MM.1S (cell line): Measurements from ENCODE around the gene CKMT2.
"Not testable (repeated sequence)": the region's sequence is repeated elsewhere in the genome, so short reads cannot be mapped to it uniquely, and the experiment has no call there.

ENCODE experiments used
- DNase-seq: peaks from one replicate; pipeline ENCODE4 v3.0.0-alpha.2; 2015
- H2AFZ ChIP-seq: fragments of 300-600 bp; sonication (generic); 2 replicates; pipeline ENCODE4 v1.6.0; 2016; ENCODE audit warnings: antibody characterized with exemption, low read length
- H3F3A ChIP-seq: fragments of 300-600 bp; sonication (generic); 2 replicates; pipeline ENCODE4 v1.6.1; 2016; ENCODE audit warnings: mild to moderate bottlenecking, antibody characterized with exemption, low read length, moderate library complexity, mixed read lengths; ENCODE audit not compliant: insufficient read depth
- H3K27ac ChIP-seq: fragments of 300-600 bp; sonication (generic); 2 replicates; pipeline ENCODE4 v1.5.1; 2016; ENCODE audit warnings: mild to moderate bottlenecking, low read length
- H3K27me3 ChIP-seq: fragments of 300-600 bp; sonication (generic); replicated peaks from 2 replicates; pipeline ENCODE4 v1.6.0; 2016; ENCODE audit warnings: low read length; ENCODE audit not compliant: insufficient read depth
- H3K36me3 ChIP-seq: fragments of 300-600 bp; sonication (generic); replicated peaks from 2 replicates; pipeline ENCODE4 v1.6.1; 2016; ENCODE audit warnings: mild to moderate bottlenecking, low read length, mixed read lengths; ENCODE audit not compliant: insufficient read depth
- H3K4me1 ChIP-seq: fragments of 300-600 bp; sonication (generic); 2 replicates; pipeline ENCODE4 v1.6.1; 2016; ENCODE audit warnings: low read length, mixed read lengths
- H3K4me2 ChIP-seq: fragments of 300-600 bp; sonication (generic); 2 replicates; pipeline ENCODE4 v1.6.0; 2016; ENCODE audit warnings: low read depth, low read length
- H3K4me3 ChIP-seq: fragments of 300-600 bp; sonication (generic); 2 replicates; pipeline ENCODE4 v1.5.1; 2016; ENCODE audit warnings: low read length, mixed read lengths
- H3K79me2 ChIP-seq: fragments of 300-600 bp; sonication (generic); 2 replicates; pipeline ENCODE4 v1.6.1; 2016; ENCODE audit warnings: mixed run types, low read length, mixed read lengths
- H3K9ac ChIP-seq: fragments of 300-600 bp; sonication (generic); 2 replicates; pipeline ENCODE4 v1.6.1; 2016; ENCODE audit warnings: low read length, mixed read lengths
- H3K9me2 ChIP-seq: fragments of 300-600 bp; sonication (generic); replicated peaks from 2 replicates; pipeline ENCODE4 v1.6.1; 2016; ENCODE audit warnings: mild to moderate bottlenecking, low read length, mixed read lengths; ENCODE audit not compliant: insufficient read depth
- H3K9me3 ChIP-seq: fragments of 300-600 bp; sonication (generic); replicated peaks from 2 replicates; pipeline ENCODE4 v1.6.1; 2016; ENCODE audit warnings: mild to moderate bottlenecking, low read length, mixed read lengths; ENCODE audit not compliant: insufficient read depth
- H4K20me1 ChIP-seq: fragments of 300-600 bp; sonication (generic); 2 replicates; pipeline ENCODE4 v1.6.1; 2016; ENCODE audit warnings: mild to moderate bottlenecking, low read length, moderate library complexity, mixed read lengths; ENCODE audit not compliant: insufficient read depth
- EZH2 ChIP-seq: fragments of 300-600 bp; sonication (generic); optimal IDR thresholded peaks from 2 replicates; pipeline ENCODE3; 2017; ENCODE audit warnings: low read depth, mild to moderate bottlenecking, antibody characterized with exemption, low read length, mixed read lengths
- EZH2phosphoT487 ChIP-seq: fragments of 300-600 bp; sonication (generic); IDR thresholded peaks from 2 replicates; pipeline ENCODE4 v1.6.1; 2018; ENCODE audit warnings: antibody characterized with exemption, low read length
- TF ChIP-seq, protein P1 (sequence below): fragments of 300-600 bp; sonication (generic); IDR thresholded peaks from 2 replicates; pipeline ENCODE4 v1.5.1; 2016; ENCODE audit warnings: antibody characterized with exemption, low read length, mixed read lengths

The CKMT2 gene

DNA sequence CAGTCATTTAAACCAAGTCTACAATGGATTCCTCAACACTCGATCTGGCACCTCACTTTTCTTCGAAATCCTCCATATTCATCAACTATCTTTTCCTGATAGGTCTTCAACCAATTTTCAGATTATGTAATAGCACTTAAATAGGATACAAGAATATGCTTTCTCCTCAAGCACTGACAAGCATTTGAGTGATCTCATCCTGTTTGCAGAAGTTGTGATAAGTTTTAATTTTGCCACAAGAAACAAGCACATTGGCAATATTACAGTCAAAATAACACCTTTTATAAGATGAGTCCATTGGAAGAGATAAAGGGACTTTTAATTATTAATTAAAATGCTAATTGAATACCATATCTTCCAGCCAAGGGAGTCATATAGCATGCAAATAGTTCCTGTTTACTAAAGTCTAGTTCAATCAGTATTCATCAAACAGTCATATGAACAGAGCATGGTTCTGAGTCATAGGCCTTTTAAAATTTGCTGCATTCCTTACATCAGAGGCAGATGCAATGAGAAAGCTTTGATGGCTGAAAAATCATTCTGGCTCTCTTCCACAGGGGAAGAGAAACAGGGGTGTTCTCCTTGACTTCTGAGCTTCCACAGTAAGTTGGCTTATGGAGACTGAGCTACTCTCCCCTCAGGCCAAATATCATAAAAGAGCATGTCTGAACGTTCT lies 35.5 kb downstream of the CKMT2 start:
- Histone ChIP-seq H3K4me3 (no peak overlapping the region), H3K9me2 (no peaks in the 10 kb centered on the region), H3K9ac (no peak overlapping the region), H3K27ac (no peak overlapping the region), H3K36me3 (no peaks in the 10 kb centered on the region), H4K20me1 (no peaks in the 10 kb centered on the region), H3F3A (no peaks in the 10 kb centered on the region), H3K4me1 (no peaks in the 10 kb centered on the region), H3K9me3 (no peaks in the 10 kb centered on the region), H3K4me2 (no peak overlapping the region), H3K79me2 (peaks cover 5% of the 10 kb centered on the region; the same call in 1 of the 2 replicates), H2AFZ (no peak overlapping the region), H3K27me3 (no peaks in the 10 kb centered on the region)
- DNase-seq: no peak
- TF ChIP-seq, protein P1, sequence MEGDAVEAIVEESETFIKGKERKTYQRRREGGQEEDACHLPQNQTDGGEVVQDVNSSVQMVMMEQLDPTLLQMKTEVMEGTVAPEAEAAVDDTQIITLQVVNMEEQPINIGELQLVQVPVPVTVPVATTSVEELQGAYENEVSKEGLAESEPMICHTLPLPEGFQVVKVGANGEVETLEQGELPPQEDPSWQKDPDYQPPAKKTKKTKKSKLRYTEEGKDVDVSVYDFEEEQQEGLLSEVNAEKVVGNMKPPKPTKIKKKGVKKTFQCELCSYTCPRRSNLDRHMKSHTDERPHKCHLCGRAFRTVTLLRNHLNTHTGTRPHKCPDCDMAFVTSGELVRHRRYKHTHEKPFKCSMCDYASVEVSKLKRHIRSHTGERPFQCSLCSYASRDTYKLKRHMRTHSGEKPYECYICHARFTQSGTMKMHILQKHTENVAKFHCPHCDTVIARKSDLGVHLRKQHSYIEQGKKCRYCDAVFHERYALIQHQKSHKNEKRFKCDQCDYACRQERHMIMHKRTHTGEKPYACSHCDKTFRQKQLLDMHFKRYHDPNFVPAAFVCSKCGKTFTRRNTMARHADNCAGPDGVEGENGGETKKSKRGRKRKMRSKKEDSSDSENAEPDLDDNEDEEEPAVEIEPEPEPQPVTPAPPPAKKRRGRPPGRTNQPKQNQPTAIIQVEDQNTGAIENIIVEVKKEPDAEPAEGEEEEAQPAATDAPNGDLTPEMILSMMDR: no peak
- TF ChIP-seq EZH2 (no peak), EZH2phosphoT487 (no peak)

DNA sequence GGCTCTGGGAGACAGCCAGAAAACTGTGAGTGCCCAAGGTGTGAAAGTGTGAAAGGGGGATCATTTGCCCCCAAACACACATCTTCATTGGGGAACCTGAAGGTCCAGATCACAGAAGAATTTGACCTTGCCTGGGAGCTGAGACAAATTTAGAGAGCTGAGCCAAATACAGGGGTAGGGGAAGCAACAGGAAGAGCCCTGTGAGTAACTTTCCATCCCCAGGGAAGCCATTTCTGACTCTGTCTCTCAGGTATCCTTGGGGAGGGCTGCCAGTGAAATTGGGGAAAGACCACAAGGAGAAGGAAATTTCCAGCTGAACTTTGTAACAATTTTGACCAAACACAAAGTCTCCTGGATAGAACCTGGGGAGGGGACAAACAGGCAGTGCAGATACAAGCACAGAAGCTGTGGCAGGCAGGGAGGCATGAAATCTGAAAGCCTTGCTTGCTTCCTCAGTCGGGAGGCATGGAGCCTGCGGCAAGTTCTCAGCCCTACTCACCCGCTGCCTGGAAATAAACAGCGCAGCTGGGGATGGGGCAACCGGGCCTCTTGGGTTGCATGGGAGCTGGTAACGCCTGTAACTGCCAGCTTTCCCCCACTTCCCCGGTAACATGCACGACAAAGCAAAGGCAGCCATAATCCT lies 36.8 kb downstream of the CKMT2 start:
- TF ChIP-seq EZH2phosphoT487 (no peak), EZH2 (no peak)
- TF ChIP-seq, protein P1: no peak
- Histone ChIP-seq H3K4me1 (no peaks in the 10 kb centered on the region), H3K79me2 (peaks cover 5% of the 10 kb centered on the region; the same call in 1 of the 2 replicates), H3K4me3 (no peak overlapping the region), H4K20me1 (no peaks in the 10 kb centered on the region), H3K9me2 (no peaks in the 10 kb centered on the region), H3K4me2 (no peak overlapping the region), H3K9me3 (no peaks in the 10 kb centered on the region), H3K27me3 (no peaks in the 10 kb centered on the region), H3K27ac (no peak overlapping the region), H2AFZ (no peak overlapping the region), H3F3A (no peaks in the 10 kb centered on the region), H3K9ac (no peak overlapping the region), H3K36me3 (no peaks in the 10 kb centered on the region)
- no peak for DNase-seq

DNA sequence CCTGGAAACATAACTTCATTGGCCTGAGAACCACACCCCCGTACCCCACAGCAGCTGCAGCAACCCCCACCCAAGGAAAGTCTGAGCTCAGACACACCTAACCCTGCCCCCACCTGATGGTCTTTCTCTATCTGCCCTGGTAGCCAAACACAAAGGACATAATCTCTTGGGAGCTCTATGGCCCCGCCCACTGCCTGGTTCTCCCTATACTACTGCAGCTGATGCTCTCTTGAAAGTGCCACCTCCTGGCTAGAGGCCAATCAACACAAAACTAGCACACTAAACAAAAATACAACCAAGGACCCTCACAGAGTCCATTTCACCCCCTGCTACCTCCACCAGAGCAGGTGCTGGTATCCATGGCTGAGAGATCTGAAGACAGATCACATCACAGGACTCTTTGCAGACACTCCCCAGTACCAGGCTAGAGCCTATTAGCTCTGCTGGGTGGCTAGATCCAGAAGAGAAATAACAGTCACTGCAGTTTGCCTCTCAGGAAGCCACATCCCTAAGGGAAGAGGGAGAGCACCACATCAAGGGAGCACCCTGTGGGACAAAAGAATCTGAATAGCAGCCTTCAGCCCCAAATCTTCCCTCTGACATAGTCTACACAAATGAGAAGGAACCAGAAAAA lies 37.4 kb downstream of the CKMT2 start:
- H2AFZ ChIP-seq, H3F3A ChIP-seq, H3K4me3 ChIP-seq, H3K4me1 ChIP-seq, H3K4me2 ChIP-seq, H3K9me2 ChIP-seq, H3K36me3 ChIP-seq, H3K27ac ChIP-seq, H3K27me3 ChIP-seq, H3K9ac ChIP-seq, H4K20me1 ChIP-seq, H3K79me2 ChIP-seq, DNase-seq, H3K9me3 ChIP-seq: not testable (repeated sequence)

DNA sequence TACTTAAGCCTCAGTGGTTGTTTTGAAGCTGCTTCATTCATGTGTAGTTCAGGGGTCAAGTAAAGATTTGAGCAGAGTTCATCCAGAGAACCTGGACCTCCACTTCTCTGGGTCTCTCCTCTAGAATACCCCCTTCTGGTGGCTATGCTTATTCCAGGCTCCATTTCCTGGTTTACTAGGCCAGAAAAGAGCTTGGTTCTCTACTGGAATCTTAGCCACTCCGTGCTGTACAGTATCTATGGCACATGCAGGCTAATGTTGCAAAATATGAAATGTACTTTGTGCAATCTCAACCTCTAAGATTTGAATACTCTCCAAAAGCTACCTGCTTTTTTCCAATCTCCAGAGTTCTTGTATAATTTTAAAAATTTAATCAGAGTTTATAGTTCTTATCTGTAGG lies 50.9 kb downstream of the CKMT2 start:
- H2AFZ ChIP-seq: no peak overlapping the region
- no peaks in the 10 kb centered on the region for H3K9me3 ChIP-seq
- no peak for TF ChIP-seq EZH2phosphoT487
- TF ChIP-seq, protein P1: no peak
- TF ChIP-seq EZH2: no peak
- no peaks in the 10 kb centered on the region for H3K4me1 ChIP-seq
- no peak overlapping the region for H3K9ac ChIP-seq
- H3K9me2 ChIP-seq: no peaks in the 10 kb centered on the region
- no peaks in the 10 kb centered on the region for H4K20me1 ChIP-seq
- no peaks in the 10 kb centered on the region for H3F3A ChIP-seq
- no peak for DNase-seq
- no peaks in the 10 kb centered on the region for H3K27me3 ChIP-seq
- H3K36me3 ChIP-seq: no peaks in the 10 kb centered on the region
- H3K4me3 ChIP-seq: no peak overlapping the region
- no peak overlapping the region for H3K4me2 ChIP-seq
- H3K27ac ChIP-seq: no peak overlapping the region
- no peaks in the 10 kb centered on the region for H3K79me2 ChIP-seq
